ENCODE data around the gene MOSMO.

DNA sequence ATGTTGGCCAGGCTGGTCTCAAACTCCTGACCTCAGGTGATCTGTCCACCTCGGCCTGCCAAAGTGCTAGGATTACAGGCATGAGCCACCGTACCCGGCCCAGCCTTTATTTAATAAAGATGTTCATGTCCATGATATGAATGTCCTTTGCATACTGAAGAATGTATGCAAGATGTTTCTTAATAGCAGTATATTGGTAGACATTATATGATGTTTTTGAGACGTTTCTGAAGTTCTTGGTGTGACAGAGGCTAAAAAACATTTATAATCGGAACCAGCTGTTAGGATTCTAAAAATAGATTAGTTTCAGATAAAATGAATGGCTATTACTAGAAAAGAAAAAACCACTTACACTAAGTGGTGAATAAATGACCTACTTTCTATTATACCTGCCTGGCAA lies 18.8 kb upstream of the MOSMO start:
- TF ChIP-seq, protein P1, sequence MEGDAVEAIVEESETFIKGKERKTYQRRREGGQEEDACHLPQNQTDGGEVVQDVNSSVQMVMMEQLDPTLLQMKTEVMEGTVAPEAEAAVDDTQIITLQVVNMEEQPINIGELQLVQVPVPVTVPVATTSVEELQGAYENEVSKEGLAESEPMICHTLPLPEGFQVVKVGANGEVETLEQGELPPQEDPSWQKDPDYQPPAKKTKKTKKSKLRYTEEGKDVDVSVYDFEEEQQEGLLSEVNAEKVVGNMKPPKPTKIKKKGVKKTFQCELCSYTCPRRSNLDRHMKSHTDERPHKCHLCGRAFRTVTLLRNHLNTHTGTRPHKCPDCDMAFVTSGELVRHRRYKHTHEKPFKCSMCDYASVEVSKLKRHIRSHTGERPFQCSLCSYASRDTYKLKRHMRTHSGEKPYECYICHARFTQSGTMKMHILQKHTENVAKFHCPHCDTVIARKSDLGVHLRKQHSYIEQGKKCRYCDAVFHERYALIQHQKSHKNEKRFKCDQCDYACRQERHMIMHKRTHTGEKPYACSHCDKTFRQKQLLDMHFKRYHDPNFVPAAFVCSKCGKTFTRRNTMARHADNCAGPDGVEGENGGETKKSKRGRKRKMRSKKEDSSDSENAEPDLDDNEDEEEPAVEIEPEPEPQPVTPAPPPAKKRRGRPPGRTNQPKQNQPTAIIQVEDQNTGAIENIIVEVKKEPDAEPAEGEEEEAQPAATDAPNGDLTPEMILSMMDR (IDR thresholded peaks at IDR 0.05): no peak
- TF ChIP-seq POLR2A (IDR thresholded peaks at IDR 0.05): no peak
